Globus pallidus (tissue), 1 donor: ENCODE data around the gene C20orf141.
"Not testable (repeated sequence)": the region's sequence is repeated elsewhere in the genome, so short reads cannot be mapped to it uniquely, and the experiment has no call there.

Experiments used
- DNase-seq: peaks from one replicate; pipeline ENCODE4 v3.0.0-alpha.2; 2015; ENCODE audit warnings: low spot score

Gene C20orf141

GRCh38 chr20:2799688-2800520 lies 14.9 kb upstream of the C20orf141 start:
- no peak for DNase-seq

GRCh38 chr20:2800521-2801285 lies 14.1 kb upstream of the C20orf141 start, which contains the start of gene CPXM1:
Gene CPXM1, minus strand, starts transcription at chr20:2800627. Its CDS starts 55 bp downstream, at chr20:2800572.
- DNase-seq: no peak

GRCh38 chr20:2801286-2801728 lies 13.5 kb upstream of the C20orf141 start:
- no peak for DNase-seq

- no peak for DNase-seq
Observed at GRCh38 chr20:2804041-2804828, 10.6 kb upstream of the C20orf141 start.

- no peak for DNase-seq
Observed at GRCh38 chr20:2804852-2805688, 9.7 kb upstream of the C20orf141 start.

- no peak for DNase-seq
Observed at GRCh38 chr20:2805689-2806350, 9.0 kb upstream of the C20orf141 start.

- DNase-seq: no peak
Observed at GRCh38 chr20:2806351-2806701, 8.5 kb upstream of the C20orf141 start.

GRCh38 chr20:2807019-2807418 lies 7.8 kb upstream of the C20orf141 start:
- DNase-seq: no peak

- not testable (repeated sequence) for DNase-seq
Observed at GRCh38 chr20:2807929-2808328, 6.9 kb upstream of the C20orf141 start.

- DNase-seq: no peak
Observed at GRCh38 chr20:2809690-2810089, 5.1 kb upstream of the C20orf141 start.

- no peak for DNase-seq
Observed at GRCh38 chr20:2812189-2812588, 2.6 kb upstream of the C20orf141 start.

- DNase-seq: no peak
Observed at GRCh38 chr20:2814076-2814475, 711 bp upstream of the C20orf141 start.

- DNase-seq: no peak
Observed at GRCh38 chr20:2815242-2815900, 584 bp downstream of the C20orf141 start.

- no peak for DNase-seq
Observed at GRCh38 chr20:2816030-2816582, 1.3 kb downstream of the C20orf141 start, which contains the start of gene TMEM239. Gene TMEM239, plus strand, starts transcription at chr20:2816364. Its CDS starts 191 bp downstream, at chr20:2816555.

GRCh38 chr20:2816583-2817340 lies 2.0 kb downstream of the C20orf141 start:
- no peak for DNase-seq

GRCh38 chr20:2817341-2817726 lies 2.5 kb downstream of the C20orf141 start:
- DNase-seq: no peak

- DNase-seq: no peak
Observed at GRCh38 chr20:2817891-2818595, 3.3 kb downstream of the C20orf141 start.

- DNase-seq: no peak
Observed at GRCh38 chr20:2820084-2820895, 5.5 kb downstream of the C20orf141 start.
